Hematopoietic multipotent progenitor cell treated with erythropoietin and hydrocortisone succinate and interleukin-3 and kit ligand, for 17 days (in vitro differentiated cells): Measurements from ENCODE around the gene KCNMB3.
"Not testable (repeated sequence)": the region's sequence is repeated elsewhere in the genome, so short reads cannot be mapped to it uniquely, and the experiment has no call there.

Source experiments
- DNase-seq: peaks from one replicate; pipeline ENCODE4 v3.0.0-alpha.2; 2015; ENCODE audit warnings: low spot score

Gene KCNMB3

GRCh38 chr3:179264449-179264848, 13.5 kb upstream of the KCNMB3 start:
- DNase-seq, result no peak

DNA sequence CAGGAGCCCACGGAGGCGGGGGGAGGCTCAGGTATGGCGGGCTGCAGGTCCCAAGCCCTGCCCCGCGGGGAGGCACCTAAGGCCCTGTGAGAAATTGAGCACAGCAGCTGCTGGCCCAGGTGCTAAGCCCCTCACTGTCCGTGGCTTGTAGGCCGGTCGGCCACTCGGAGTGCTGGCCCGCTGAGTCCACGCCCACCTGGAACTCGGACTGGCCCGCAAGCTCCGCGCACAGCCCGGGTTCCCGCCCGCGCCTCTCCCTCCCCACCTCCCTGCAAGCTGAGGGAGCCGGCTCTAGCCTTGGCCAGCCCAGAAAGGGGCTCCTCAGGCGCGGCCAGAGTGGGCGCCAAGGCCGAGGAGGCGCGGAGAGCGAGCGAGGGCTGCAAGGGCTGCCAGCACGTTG, 12.2 kb upstream of the KCNMB3 start:
- DNase-seq, result no peak

DNA sequence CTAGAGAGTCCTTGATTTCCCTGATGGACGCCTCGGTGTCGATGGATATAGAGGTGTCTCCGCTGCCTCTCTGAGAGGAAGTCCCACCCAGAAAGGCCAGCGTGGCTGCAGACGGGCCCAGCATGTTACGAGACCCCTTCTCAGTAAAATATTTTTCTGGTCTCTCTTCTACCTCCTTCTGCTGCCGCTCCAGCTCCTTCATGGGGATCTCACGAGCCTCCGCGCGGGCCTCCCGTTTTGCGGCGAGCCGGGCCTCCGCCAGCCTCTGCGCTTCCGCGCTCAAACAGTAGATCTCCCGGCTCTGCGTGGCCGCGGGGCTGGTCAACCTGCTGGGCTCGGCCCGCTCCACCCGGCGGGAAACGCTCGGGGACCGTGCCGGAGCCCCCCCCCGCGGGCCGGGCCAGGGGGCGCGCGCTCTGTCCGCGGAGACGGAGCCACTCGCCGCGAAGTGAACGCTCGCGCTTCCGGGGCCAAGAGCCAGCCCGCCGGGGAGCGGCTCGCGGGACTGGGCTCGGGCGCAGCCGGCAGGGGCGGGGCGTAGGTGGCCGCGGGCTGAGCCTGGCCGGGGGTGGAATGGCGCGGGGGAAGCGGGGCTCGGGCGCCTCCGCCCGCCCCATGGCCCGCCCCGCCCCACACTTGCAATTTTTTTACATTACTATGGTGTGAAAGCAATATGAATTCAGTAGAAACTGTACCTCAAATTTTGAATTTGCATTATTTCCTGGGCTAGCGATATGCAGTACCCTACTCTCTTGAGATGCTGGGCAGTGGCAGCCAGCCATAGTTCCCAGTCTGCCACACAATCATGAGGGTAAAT, 10.2 kb upstream of the KCNMB3 start:
- peak; percentile 42 for DNase-seq

DNA sequence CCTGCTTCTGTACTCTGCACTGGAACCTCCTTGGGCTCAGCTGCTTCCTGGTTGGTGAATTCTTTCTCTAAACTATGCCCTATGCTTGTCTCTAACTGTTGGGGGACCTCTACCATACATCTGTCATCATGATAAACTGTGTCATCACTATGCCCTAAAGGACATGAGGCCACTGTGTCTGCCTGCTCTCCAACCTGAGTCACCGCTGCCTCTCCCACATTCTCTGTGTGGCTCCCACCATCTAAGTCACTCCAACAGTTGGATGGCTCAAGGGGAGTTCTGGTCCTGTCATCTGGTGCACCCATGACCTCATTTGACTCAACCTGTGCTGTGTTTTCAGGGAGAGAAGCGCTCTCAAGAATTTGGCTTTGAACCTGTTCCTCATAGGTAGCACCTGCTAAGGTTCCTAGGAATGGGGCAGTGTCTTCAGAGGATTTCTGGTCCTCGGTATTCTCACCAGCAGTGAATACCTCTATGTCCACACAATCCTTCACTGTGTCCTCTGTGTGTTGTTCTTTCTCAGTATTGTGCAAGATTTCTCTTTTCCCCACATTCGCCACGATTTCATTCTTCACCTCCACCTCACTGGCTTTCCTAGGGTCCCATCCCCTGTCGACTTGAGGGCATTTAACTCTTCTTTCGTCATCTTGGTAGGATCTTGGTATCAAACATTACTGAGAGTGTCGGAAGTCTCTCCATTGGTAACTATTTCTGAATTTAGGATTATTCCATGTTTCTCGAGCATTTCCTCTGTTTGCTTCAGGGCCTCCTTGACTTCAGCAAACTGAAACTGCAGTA, 9.2 kb upstream of the KCNMB3 start:
- DNase-seq, result not testable (repeated sequence)

DNA sequence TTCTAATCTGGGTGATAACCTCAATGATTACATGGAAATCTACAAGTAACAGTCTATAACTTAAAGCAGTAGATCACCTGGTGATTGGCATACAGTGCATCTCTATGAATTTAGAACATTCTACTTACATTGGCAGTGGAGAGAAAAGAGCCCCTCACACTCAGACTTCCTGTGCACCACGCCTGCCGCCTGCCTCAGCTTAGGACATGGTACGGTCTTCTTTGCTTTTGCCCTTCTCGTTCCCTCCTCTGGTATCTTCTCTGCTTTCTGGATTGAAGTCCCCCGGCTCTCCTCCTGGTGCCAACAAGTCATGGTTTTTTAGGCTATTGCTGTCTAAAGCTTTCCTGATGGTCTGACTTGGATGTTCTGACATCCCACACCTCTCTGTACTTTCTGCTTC, 7.9 kb upstream of the KCNMB3 start:
- DNase-seq, result no peak

- DNase-seq, result not testable (repeated sequence)
These were observed 6.8 kb upstream of the KCNMB3 start for GRCh38 chr3:179257742-179258141.

- no peak for DNase-seq
These were observed 5.9 kb upstream of the KCNMB3 start for GRCh38 chr3:179256813-179257212.

DNA sequence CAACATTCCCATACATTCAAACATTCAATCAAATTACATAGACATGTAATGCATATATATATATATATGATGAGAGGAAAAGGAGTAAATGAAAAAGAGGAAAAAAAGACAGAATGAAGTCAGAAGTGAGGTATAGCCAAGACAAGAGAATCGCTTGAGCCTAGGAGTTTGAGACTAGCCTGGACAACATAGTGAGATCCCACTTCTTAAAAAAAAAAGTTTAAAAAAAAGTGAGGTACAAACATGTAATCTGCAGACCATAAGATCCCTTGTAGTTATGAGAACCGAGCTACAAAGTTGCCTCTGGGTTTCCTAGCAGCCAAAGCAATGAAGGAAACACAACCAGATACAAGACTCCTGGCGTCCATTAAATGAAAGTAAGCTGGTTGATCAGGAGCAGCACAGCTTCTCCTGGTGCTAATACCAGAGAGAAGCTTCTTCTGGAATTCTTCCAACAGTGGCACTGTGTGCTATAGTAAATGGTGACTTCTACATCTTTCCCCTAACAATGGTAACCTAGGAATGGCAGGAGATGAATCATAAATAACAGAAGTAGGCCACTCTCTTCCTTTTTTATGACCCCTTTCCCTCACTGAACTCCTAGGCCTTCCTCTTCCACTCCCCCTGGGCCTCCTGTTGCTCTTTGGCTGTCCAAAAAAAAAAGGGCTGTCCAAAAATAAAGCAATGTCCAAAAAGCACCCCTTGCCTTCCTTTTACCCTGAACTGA, 3.5 kb downstream of the KCNMB3 start:
- no peak for DNase-seq

- DNase-seq, result no peak
These were observed 6.0 kb downstream of the KCNMB3 start for GRCh38 chr3:179244878-179245277.

DNA sequence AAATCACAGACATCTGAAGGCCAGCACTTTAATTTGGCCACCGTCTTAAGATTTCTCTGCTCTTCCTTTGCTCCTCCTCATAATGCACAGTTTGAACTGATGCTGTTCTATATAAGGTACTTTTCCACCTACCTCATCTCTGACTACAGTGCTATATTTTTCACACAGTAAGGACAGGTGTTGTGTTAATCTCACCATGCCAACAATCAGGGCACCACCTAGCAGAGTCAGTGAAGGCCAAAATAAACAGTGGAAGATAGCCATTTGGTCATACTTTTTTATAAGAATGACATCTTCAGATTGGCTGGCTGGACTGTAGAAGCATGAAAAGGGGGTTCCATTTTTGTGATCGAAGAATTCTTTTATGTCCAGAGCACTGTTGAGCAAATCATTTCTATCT, 8.1 kb downstream of the KCNMB3 start:
- DNase-seq, result not testable (repeated sequence)

GRCh38 chr3:179240299-179240698, 10.6 kb downstream of the KCNMB3 start:
- not testable (repeated sequence) for DNase-seq

DNA sequence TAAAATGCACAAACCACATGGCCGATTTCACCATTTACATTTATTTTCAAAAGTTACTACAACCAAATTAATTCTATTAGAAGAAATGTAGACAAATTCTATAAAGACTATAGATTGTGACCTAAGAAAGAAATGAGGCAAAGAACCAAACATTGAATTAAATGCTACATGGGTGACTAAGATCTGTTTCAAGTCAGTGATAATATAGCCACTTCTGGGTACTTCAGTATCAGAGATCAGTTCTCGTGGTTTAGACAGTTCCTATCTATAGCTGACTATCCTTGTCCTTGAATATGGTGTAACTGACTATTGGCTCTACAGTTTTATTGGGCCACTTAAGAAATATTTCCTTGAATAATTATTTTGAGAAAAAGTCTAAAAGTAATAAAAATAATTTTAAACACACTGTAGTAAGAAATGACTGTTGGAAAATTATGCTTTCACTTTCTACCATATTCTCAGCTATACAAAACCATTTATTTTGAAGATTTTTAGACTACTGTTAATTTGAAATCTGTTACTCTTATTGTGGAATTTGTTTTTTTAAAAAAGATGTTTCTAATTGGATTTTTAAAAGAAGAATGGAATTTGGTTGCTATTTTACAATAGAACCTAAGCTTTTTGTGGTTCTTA, 14.1 kb downstream of the KCNMB3 start:
- DNase-seq, result peak; percentile 23

DNA sequence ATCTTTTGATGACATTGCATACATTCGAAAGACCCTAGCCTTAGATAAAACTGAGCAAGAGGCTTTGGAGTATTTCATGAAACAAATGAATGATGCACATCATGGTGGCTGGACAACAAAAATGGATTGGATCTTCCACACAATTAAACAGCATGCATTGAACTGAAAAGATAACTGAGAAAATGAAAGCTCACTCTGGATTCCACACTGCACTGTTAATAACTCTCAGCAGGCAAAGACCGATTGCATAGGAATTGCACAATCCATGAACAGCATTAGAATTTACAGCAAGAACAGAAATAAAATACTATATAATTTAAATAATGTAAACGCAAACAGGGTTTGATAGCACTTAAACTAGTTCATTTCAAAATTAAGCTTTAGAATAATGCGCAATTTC, 16.7 kb downstream of the KCNMB3 start:
- DNase-seq, result no peak

DNA sequence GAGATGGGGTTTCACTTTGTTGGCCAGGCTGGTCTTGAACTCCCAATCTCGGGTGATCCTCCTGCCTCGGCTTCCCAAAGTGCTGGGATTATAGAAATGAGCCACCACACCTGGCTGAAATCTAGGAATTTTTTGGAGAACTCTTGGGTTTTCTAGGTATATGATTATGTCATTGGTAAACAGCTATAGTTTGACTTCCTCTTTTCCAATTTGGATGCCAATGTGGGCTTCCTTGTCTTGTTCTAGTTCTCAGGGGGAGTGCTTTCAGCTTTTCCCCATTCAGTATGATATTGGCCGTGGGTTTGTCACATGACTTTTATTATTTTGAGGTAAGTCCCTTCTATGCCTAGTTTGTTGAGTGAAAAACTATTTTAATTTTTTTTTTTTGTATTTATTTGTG, 17.9 kb downstream of the KCNMB3 start:
- no peak for DNase-seq

DNA sequence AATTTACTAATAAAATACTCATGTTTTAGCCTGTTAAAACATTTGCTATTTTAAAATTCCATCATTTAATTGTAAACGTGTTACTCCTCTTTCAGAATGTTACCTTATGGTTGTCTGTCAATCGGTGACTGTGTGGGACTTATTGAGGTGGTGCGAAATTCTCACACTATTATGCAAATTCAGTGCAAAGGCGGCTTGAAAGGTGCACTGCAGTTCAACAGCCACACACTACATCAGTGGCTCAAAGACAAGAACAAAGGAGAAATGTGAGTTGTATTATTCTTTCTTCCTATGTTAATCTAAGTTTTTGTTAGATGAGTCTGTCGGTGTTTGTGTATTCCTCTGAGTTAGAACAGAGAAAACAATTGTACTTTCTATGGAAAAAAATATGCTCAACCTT, 21.7 kb downstream of the KCNMB3 start:
- DNase-seq, result no peak

GRCh38 chr3:179227349-179227748, 23.6 kb downstream of the KCNMB3 start:
- DNase-seq, result no peak

GRCh38 chr3:179224584-179224983, 26.3 kb downstream of the KCNMB3 start:
- no peak for DNase-seq

DNA sequence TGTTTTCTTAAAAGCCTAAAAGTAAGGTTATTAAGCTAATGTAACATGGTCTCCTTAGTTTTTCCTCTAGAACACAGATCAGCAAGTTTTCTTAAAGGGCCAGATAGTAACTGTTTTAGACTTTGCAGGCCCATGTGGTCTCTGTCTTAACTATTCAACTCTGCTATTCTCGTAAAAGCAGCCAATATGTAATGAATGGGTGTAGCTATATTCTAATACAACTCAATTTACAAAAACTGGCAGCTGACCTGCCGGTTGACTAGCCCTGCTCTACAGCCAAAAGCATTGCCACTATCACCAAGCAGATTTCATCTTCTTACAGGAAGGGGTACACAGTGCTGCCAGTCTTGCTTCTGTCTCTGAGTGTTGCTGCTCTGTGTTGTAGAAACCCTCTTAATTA, 27.4 kb downstream of the KCNMB3 start:
- no peak for DNase-seq

GRCh38 chr3:179218213-179218612, 32.7 kb downstream of the KCNMB3 start:
- DNase-seq, result not testable (repeated sequence)

DNA sequence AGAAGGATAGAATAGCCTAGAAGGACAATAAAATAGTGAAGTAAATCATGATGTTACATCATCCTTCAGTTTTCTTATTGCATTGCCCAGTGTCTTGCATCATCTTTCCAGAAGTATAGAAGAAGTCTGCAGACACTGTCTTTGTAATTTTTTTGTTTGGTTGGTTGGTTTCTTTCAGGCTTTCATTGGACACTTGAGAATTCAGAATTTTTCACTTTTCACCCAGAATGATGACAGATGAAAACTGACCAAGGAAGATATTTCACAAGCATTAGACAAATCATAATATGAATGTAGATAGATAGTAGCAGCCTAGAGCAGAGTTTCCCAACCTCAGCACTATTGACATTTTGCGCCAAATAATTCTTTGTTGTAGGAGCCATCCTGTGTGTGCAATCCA, 35.4 kb downstream of the KCNMB3 start:
- DNase-seq, result not testable (repeated sequence)

- DNase-seq, result no peak
These were observed 50.1 kb downstream of the KCNMB3 start for GRCh38 chr3:179200790-179201189.

DNA sequence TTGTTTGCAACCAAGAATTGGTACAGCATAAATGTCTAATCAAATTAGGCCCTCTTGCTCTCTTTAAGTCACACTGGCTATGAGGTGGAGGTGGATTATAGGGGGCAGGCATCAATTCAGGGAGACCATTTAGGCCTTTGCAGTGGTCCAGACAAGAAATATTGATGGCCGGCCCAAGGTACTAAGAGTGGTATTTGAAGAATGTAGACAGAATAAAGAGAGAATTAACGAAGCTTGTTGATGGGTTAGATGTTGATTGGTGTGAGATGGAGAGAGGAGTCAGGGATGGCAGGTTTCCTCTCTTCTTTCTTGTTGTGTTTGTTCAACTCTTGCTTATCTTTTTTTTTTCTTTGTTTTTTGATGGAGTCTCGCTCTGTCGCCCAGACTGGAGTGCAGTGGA, 54.2 kb downstream of the KCNMB3 start:
- DNase-seq, result no peak
